Spleen (tissue), 7 donors: ENCODE data around the gene NRSN2.

Source experiments
- POLR2A ChIP-seq, 3 donors: fragments of 450-650 bp; IDR thresholded peaks; one replicate each; pipeline ENCODE4 v1.5.1; 2017; ENCODE audit warnings: antibody characterized with exemption in 3 of 3, mild to moderate bottlenecking in 1 of 3
- TF ChIP-seq, protein P1 (sequence below), 11 experiments: fragments of 200-600 bp in 7 of 11; fragments of 450-650 bp in 4 of 11; sonication (generic) in 4 of 11; IDR thresholded peaks in 8 of 11; conservative IDR thresholded peaks in 3 of 11; 1 replicate in 7 of 11; 2 replicates in 4 of 11; pipeline versions ENCODE4 v1.4.0 to v1.8.0; 2016 to 2021; ENCODE audit warnings: antibody characterized with exemption in 11 of 11, inconsistent platforms in 4 of 11, mild to moderate bottlenecking in 1 of 11
- donor health status: DM: no; HTN: no; CAD: no; lungs with moderate emphysema.
- donor health status: DM: no; HTN: no; CAD: no.
- donor health status: DM: no; HTN: no; CAD: no.

DNA sequence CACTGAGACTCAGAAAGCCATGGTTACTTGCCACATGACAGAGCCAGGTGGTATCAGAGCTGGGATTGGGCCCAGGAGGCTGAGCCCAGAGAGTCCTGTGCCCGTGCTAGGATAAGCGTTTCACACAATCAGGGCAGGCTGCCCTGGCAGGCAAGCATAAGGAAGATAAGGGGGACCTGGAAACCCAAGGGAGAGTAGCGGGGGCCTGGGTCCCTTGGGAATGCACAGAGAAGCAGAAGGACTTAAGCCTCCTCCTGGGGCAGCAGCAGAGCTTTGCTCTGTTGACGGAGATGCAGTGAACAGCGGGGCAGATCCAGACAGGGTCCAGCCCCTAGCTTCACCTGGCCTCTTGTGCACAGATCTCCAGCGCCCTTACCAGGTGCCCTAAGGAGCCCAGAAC is 42.3 kb downstream of the NRSN2 start:
- TF ChIP-seq POLR2A (IDR thresholded peaks at IDR 0.05) = no peak
- TF ChIP-seq, protein P1, sequence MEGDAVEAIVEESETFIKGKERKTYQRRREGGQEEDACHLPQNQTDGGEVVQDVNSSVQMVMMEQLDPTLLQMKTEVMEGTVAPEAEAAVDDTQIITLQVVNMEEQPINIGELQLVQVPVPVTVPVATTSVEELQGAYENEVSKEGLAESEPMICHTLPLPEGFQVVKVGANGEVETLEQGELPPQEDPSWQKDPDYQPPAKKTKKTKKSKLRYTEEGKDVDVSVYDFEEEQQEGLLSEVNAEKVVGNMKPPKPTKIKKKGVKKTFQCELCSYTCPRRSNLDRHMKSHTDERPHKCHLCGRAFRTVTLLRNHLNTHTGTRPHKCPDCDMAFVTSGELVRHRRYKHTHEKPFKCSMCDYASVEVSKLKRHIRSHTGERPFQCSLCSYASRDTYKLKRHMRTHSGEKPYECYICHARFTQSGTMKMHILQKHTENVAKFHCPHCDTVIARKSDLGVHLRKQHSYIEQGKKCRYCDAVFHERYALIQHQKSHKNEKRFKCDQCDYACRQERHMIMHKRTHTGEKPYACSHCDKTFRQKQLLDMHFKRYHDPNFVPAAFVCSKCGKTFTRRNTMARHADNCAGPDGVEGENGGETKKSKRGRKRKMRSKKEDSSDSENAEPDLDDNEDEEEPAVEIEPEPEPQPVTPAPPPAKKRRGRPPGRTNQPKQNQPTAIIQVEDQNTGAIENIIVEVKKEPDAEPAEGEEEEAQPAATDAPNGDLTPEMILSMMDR (IDR thresholded peaks at IDR 0.05 in 8 of 11, conservative IDR thresholded peaks at IDR 0.05 in 3 of 11) = no peak
